MM.1S (cell line): Measurements from ENCODE around the gene ERCC6L2.

ENCODE experiments used
- CTCF ChIP-seq: fragments of 300-600 bp; sonication (generic); IDR thresholded peaks from 2 replicates; pipeline ENCODE4 v1.5.1; 2016; ENCODE audit warnings: antibody characterized with exemption, low read length, mixed read lengths
- EZH2 ChIP-seq: fragments of 300-600 bp; sonication (generic); optimal IDR thresholded peaks from 2 replicates; pipeline ENCODE3; 2017; ENCODE audit warnings: low read depth, mild to moderate bottlenecking, antibody characterized with exemption, low read length, mixed read lengths
- EZH2phosphoT487 ChIP-seq: fragments of 300-600 bp; sonication (generic); IDR thresholded peaks from 2 replicates; pipeline ENCODE4 v1.6.1; 2018; ENCODE audit warnings: antibody characterized with exemption, low read length

- TF ChIP-seq CTCF (no peak), EZH2phosphoT487 (no peak), EZH2 (no peak)
Observed at GRCh38 chr9:95992536-95992935, 117.0 kb downstream of the ERCC6L2 start.
